OCI-LY7 (cell line): ENCODE results near the gene TIMM13.
"Not testable (repeated sequence)": the region's sequence is repeated elsewhere in the genome, so short reads cannot be mapped to it uniquely, and the experiment has no call there.

ENCODE experiments used
- CTCF ChIP-seq: fragments of 200-600 bp; sonication (generic); conservative IDR thresholded peaks from 2 replicates; pipeline ENCODE4 v1.5.1; 2014; ENCODE audit warnings: mild to moderate bottlenecking, antibody characterized with exemption, low read length, moderate library complexity, mixed read lengths
- EZH2phosphoT487 ChIP-seq: fragments of 200-600 bp; sonication (generic); IDR thresholded peaks from 2 replicates; pipeline ENCODE4 v1.6.1; 2018; ENCODE audit warnings: low read depth, borderline replicate concordance, mild to moderate bottlenecking, mixed run types, antibody characterized with exemption, low read length, moderate library complexity, mixed read lengths

GRCh38 chr19:2392899-2393298 lies 34.5 kb downstream of the TIMM13 start:
- not testable (repeated sequence) for TF ChIP-seq CTCF, EZH2phosphoT487
